Gastrocnemius medialis (tissue), 4 donors: ENCODE data around the gene PIGX. TPM values are rescaled to one million over a fixed set of nuclear protein-coding genes. Genes with fewer than 3 reads are reported as not detected.

Source experiments
- ATAC-seq, 2 donors: fragments of 150-250 bp; one replicate each; pipeline ENCODE4 v1.9.1; 2016
- DNase-seq, 2 donors: peaks; one replicate each; pipeline ENCODE4 v3.0.0-alpha.2; 2019
- H3K27ac ChIP-seq, 4 donors: fragments of 200-600 bp; sonication (generic); 1 replicate in 1 of 4; 2 replicates in 3 of 4; pipeline ENCODE4 v1.5.1; 2016 to 2018; ENCODE audit warnings: mild to moderate bottlenecking in 2 of 4, moderate library complexity in 1 of 4
- H3K27me3 ChIP-seq, 3 donors: fragments of 200-600 bp; sonication (generic) in 2 of 3; 1 replicate in 1 of 3; 2 replicates in 2 of 3; pipeline versions ENCODE4 v1.5.1 to v1.6.0; 2016 to 2019; ENCODE audit warnings: mild to moderate bottlenecking in 1 of 3, moderate library complexity in 1 of 3
- H3K36me3 ChIP-seq, 2 donors: fragments of 200-600 bp; sonication (generic) in 1 of 2; one replicate each; pipeline ENCODE4 v1.5.1; 2017 to 2018
- H3K4me1 ChIP-seq, 2 donors: fragments of 200-600 bp; sonication (generic) in 1 of 2; one replicate each; pipeline ENCODE4 v1.5.1; 2016 to 2017; ENCODE audit warnings: mild to moderate bottlenecking in 2 of 2
- H3K4me3 ChIP-seq, 4 donors: fragments of 200-600 bp; sonication (generic) in 3 of 4; 1 replicate in 1 of 4; 2 replicates in 3 of 4; pipeline ENCODE4 v1.5.1; 2016 to 2019; ENCODE audit warnings: mild to moderate bottlenecking in 2 of 4
- H3K9me3 ChIP-seq, 3 donors: fragments of 200-600 bp; sonication (generic) in 2 of 3; 1 replicate in 1 of 3; 2 replicates in 2 of 3; pipeline ENCODE4 v1.5.1; 2016 to 2019
- POLR2A ChIP-seq, 2 donors: fragments of 450-650 bp; IDR thresholded peaks; one replicate each; pipeline ENCODE4 v1.6.1; 2017; ENCODE audit warnings: antibody characterized with exemption in 2 of 2, mild to moderate bottlenecking in 2 of 2, moderate library complexity in 2 of 2
- in situ Hi-C, 4 donors: fragments of 200-750 bp; cut with MboI; loops; one replicate each; pipeline versions ENCODE4 v1.15.0 to v1.8.0; 2017; ENCODE audit warnings: low sequenced_read_pairs in 4 of 4
- intact Hi-C: fragments of 100-400 bp; cut with DNase I; formaldehyde crosslinking; loops from one replicate; pipeline ENCODE4 v1.15.1; 2023; ENCODE audit warnings: low total_unique reads
- total RNA-seq, 4 donors: library from RNA; depleted of rRNA; stranded (reverse); fragments of >200 nt; gene quantifications; one replicate each; pipeline versions ENCODE4 v1.1.0 to v1.2.3, GENCODE V29; 2016
- TF ChIP-seq, protein P1 (sequence below), 5 experiments: fragments of 450-650 bp in 3 of 5; fragments of 200-600 bp in 2 of 5; sonication (generic) in 2 of 5; IDR thresholded peaks in 4 of 5; conservative IDR thresholded peaks in 1 of 5; 1 replicate in 4 of 5; 2 replicates in 1 of 5; pipeline ENCODE4 v1.5.1; 2016 to 2019; ENCODE audit warnings: antibody characterized with exemption in 5 of 5, mild to moderate bottlenecking in 3 of 5, moderate library complexity in 3 of 5

The PIGX gene
- total RNA-seq, 4 donors from 2014 or later: 13.2 to 35.1 (median 28.8) TPM

DNA sequence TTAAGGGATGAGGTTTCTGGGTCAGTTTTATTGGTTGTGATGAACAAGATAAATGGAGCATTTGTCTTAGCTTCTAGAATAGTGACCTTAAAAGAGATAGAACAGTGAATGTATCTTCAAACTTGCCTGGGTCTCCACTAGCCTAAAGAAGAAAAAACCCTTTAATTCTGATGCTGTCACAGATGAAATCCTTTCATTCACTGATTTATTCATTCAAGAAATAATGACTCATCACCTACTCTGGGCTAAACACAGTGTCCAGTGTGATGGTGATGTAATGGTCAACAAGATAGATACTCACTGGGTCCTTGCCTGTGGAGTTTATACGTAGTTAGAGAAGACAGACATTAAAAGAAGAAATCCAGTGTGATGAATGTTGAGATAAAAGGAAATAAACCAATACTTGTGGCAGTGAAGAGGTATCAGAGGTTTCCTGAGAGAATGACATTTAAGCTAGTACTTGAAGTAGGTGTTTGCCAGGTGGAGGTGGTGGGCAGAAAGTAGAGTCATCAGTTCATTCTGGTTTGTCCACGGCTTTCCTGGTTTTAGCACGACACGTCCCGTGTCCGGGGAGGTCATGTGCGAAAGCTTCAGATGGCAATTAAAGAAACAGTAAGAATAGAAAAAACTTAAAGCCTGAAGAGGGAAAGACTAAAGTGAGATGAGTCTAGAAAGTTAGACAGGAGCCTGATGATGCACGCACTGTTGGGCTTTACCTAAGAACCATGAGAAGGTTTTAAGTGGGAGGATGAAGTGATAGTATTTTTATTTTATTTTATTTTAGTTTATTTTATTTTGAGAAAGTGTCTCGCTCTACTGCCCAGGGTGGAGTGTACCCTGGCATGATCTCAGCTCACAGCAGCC is 45.9 kb downstream of the PIGX start:
- Histone ChIP-seq H3K4me1 (peaks cover 3 to 31% of the 10 kb centered on the region in 2 donors), H3K4me3 (no peak overlapping the region), H3K27me3 (no peaks in the 10 kb centered on the region), H3K36me3 (peaks cover 0 to 5% of the 10 kb centered on the region in 2 donors), H3K27ac (peak overlapping the region; percentile 23 to 78 (median 32)), H3K9me3 (no peaks in the 10 kb centered on the region)
- intact Hi-C loops (no loop called here), in situ Hi-C loops (no loop called here)
- ATAC-seq (peak; percentile 96 to 99), DNase-seq (peak in 1 of 2 donors; percentile 10)
- TF ChIP-seq, protein P1, sequence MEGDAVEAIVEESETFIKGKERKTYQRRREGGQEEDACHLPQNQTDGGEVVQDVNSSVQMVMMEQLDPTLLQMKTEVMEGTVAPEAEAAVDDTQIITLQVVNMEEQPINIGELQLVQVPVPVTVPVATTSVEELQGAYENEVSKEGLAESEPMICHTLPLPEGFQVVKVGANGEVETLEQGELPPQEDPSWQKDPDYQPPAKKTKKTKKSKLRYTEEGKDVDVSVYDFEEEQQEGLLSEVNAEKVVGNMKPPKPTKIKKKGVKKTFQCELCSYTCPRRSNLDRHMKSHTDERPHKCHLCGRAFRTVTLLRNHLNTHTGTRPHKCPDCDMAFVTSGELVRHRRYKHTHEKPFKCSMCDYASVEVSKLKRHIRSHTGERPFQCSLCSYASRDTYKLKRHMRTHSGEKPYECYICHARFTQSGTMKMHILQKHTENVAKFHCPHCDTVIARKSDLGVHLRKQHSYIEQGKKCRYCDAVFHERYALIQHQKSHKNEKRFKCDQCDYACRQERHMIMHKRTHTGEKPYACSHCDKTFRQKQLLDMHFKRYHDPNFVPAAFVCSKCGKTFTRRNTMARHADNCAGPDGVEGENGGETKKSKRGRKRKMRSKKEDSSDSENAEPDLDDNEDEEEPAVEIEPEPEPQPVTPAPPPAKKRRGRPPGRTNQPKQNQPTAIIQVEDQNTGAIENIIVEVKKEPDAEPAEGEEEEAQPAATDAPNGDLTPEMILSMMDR (IDR thresholded peaks at IDR 0.05 in 4 of 5, conservative IDR thresholded peaks at IDR 0.05 in 1 of 5): no peak
- TF ChIP-seq POLR2A (IDR thresholded peaks at IDR 0.05): no peak

GRCh38 chr3:196763179-196763578 is 51.0 kb downstream of the PIGX start:
- no peak overlapping the region for H3K27ac ChIP-seq
- DNase-seq (no peak), ATAC-seq (no peak)
- H3K27me3 ChIP-seq: no peaks in the 10 kb centered on the region
- H3K4me1 ChIP-seq: peaks cover 1 to 10% of the 10 kb centered on the region in 2 donors
- H3K36me3 ChIP-seq: no peaks in the 10 kb centered on the region
- TF ChIP-seq, protein P1 (IDR thresholded peaks at IDR 0.05 in 4 of 5, conservative IDR thresholded peaks at IDR 0.05 in 1 of 5): no peak
- TF ChIP-seq POLR2A (IDR thresholded peaks at IDR 0.05): no peak
- no peak overlapping the region for H3K4me3 ChIP-seq
- no peaks in the 10 kb centered on the region for H3K9me3 ChIP-seq
- intact Hi-C loops: no loop called here
- in situ Hi-C loops: no loop called here

DNA sequence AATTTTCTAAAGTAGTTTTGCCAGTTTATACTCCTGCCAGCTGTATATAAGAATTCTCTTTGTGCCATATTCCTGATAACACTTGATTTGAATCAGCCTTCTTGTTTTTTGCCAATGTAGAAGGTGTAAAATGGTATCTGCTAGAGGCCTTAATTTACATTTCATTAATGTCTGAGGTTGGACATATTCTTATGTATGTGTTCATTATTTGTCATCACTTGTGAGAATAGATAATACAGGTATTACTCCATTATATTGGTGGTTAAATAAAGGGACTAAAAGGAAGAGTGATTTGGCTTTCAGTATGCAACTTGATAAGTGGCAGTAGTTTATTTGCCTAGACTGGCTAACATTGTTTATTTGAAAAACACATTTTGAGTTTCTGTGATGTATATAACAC is 53.3 kb downstream of the PIGX start:
- no peak overlapping the region for H3K27ac ChIP-seq
- no peak for TF ChIP-seq POLR2A (IDR thresholded peaks at IDR 0.05)
- TF ChIP-seq, protein P1 (IDR thresholded peaks at IDR 0.05 in 4 of 5, conservative IDR thresholded peaks at IDR 0.05 in 1 of 5): no peak
- H3K36me3 ChIP-seq: no peaks in the 10 kb centered on the region
- H3K27me3 ChIP-seq: no peaks in the 10 kb centered on the region
- no peaks in the 10 kb centered on the region for H3K9me3 ChIP-seq
- no peak for DNase-seq
- intact Hi-C loops (no loop called here), in situ Hi-C loops (no loop called here)
- no peak for ATAC-seq
- no peaks in the 10 kb centered on the region for H3K4me1 ChIP-seq
- no peak overlapping the region for H3K4me3 ChIP-seq

- intact Hi-C loops: no loop called here
These were observed 58.9 kb downstream of the PIGX start for GRCh38 chr3:196771067-196771466.

More at GRCh38 chr3:196771067-196771466, 58.9 kb downstream of the PIGX start:
- in situ Hi-C loops: no loop called here
- H3K27ac ChIP-seq: no peak overlapping the region
- no peak overlapping the region for H3K4me3 ChIP-seq
- peaks cover 29 to 43% of the 10 kb centered on the region in 2 donors for H3K4me1 ChIP-seq
- ATAC-seq (no peak), DNase-seq (no peak)
- H3K27me3 ChIP-seq: no peaks in the 10 kb centered on the region
- no peaks in the 10 kb centered on the region for H3K36me3 ChIP-seq
- TF ChIP-seq POLR2A (IDR thresholded peaks at IDR 0.05): no peak
- TF ChIP-seq, protein P1 (IDR thresholded peaks at IDR 0.05 in 4 of 5, conservative IDR thresholded peaks at IDR 0.05 in 1 of 5): no peak
- H3K9me3 ChIP-seq: no peaks in the 10 kb centered on the region
